ENCODE results near the gene HDAC4. TPM values are rescaled to one million over a fixed set of nuclear protein-coding genes. Genes with fewer than 3 reads are reported as not detected.

HDAC4 gene
- total RNA-seq, 1 experiment from 2014 or later, result 61.5 TPM

GRCh38 chr2:239073745-239074530 lies 326.9 kb downstream of the HDAC4 start:
- no TSS peak for BruUV-seq (replicated peaks)
- Histone ChIP-seq H3K4me1 (replicated peaks; ENCODE audit: insufficient read depth) (peaks cover 10% of the 10 kb centered on the region), H3F3A (ENCODE audit: insufficient read depth, low read depth) (peaks cover 10% of the 10 kb centered on the region), H4K20me1 (ENCODE audit: insufficient read depth) (no peaks in the 10 kb centered on the region), H3K36me3 (ENCODE audit: low read depth) (no peaks in the 10 kb centered on the region), H3K27me3 (ENCODE audit: insufficient read depth, low read depth) (no peaks in the 10 kb centered on the region), H2AFZ (no peak overlapping the region), H3K4me3 (no peak overlapping the region), H3K79me2 (ENCODE audit: low read depth) (no peaks in the 10 kb centered on the region), H3K9me3 (ENCODE audit: insufficient read depth, low read depth) (no peaks in the 10 kb centered on the region), H3K4me2 (no peak overlapping the region), H3K9me2 (ENCODE audit: insufficient read depth) (no peaks in the 10 kb centered on the region), H3K27ac (no peak overlapping the region)
- ChIA-PET CTCF (no interaction called here), POLR2A (ENCODE audit: unreplicated experiment) (no interaction called here)
- no peak for DNase-seq
- intact Hi-C loops (cut with micrococcal nuclease; ENCODE audit: unreplicated experiment), result no loop called here
- no peak for TF ChIP-seq EZH2 (IDR thresholded peaks at IDR 0.05; ENCODE audit: low read depth)
- TF ChIP-seq, protein P1, sequence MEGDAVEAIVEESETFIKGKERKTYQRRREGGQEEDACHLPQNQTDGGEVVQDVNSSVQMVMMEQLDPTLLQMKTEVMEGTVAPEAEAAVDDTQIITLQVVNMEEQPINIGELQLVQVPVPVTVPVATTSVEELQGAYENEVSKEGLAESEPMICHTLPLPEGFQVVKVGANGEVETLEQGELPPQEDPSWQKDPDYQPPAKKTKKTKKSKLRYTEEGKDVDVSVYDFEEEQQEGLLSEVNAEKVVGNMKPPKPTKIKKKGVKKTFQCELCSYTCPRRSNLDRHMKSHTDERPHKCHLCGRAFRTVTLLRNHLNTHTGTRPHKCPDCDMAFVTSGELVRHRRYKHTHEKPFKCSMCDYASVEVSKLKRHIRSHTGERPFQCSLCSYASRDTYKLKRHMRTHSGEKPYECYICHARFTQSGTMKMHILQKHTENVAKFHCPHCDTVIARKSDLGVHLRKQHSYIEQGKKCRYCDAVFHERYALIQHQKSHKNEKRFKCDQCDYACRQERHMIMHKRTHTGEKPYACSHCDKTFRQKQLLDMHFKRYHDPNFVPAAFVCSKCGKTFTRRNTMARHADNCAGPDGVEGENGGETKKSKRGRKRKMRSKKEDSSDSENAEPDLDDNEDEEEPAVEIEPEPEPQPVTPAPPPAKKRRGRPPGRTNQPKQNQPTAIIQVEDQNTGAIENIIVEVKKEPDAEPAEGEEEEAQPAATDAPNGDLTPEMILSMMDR (conservative IDR thresholded peaks at IDR 0.05), result no peak

- no peak for DNase-seq
- Histone ChIP-seq H3K79me2 (ENCODE audit: low read depth) (no peaks in the 10 kb centered on the region), H3K36me3 (ENCODE audit: low read depth) (no peaks in the 10 kb centered on the region), H3K4me3 (no peak overlapping the region), H3K27me3 (ENCODE audit: insufficient read depth, low read depth) (no peaks in the 10 kb centered on the region), H3K9me2 (ENCODE audit: insufficient read depth) (no peaks in the 10 kb centered on the region), H4K20me1 (ENCODE audit: insufficient read depth) (no peaks in the 10 kb centered on the region; the same call in 1 of the 2 replicates), H3K4me2 (no peak overlapping the region), H3K27ac (no peak overlapping the region), H3K4me1 (replicated peaks; ENCODE audit: insufficient read depth) (peaks cover 10% of the 10 kb centered on the region), H2AFZ (no peak overlapping the region), H3F3A (ENCODE audit: insufficient read depth, low read depth) (peaks cover 10% of the 10 kb centered on the region), H3K9me3 (ENCODE audit: insufficient read depth, low read depth) (no peaks in the 10 kb centered on the region)
- no peak for TF ChIP-seq EZH2 (IDR thresholded peaks at IDR 0.05; ENCODE audit: low read depth)
- TF ChIP-seq, protein P1 (conservative IDR thresholded peaks at IDR 0.05), result no peak
- intact Hi-C loops (cut with micrococcal nuclease; ENCODE audit: unreplicated experiment), result no loop called here
- POLR2A ChIA-PET (ENCODE audit: unreplicated experiment), result no interaction called here
- CTCF ChIA-PET, result no interaction called here
- BruUV-seq (replicated peaks), result no TSS peak
These were observed 327.6 kb downstream of the HDAC4 start for GRCh38 chr2:239073270-239073669.

DNA sequence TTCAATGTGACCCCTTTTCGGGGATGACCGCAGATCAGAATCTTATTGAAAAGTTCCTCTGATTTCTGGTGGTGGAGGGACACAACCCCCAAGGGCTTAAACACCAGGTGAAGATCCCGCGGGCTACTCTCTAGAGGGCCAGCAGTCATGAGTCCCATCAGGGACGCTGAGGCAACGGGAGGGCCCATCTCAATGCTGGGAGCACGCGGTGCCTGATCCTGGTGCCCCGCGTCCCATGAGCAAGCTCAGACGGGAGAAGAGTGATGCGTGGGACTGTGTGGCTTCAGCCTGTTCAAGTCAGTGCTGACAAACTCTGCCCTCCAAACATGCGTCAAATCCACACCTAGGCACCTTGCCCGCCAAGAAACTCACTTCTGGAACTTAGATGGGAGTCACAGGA lies 328.0 kb downstream of the HDAC4 start:
- no peak overlapping the region for H3K4me2 ChIP-seq
- no peak overlapping the region for H3K27ac ChIP-seq
- H4K20me1 ChIP-seq (ENCODE audit: insufficient read depth), result peaks cover 3% of the 10 kb centered on the region; the same call in 1 of the 2 replicates
- no peak overlapping the region for H2AFZ ChIP-seq
- peaks cover 10% of the 10 kb centered on the region for H3F3A ChIP-seq (ENCODE audit: insufficient read depth, low read depth)
- H3K4me3 ChIP-seq, result no peak overlapping the region
- H3K27me3 ChIP-seq (ENCODE audit: insufficient read depth, low read depth), result no peaks in the 10 kb centered on the region
- no TSS peak for BruUV-seq (replicated peaks)
- ChIA-PET CTCF (no interaction called here), POLR2A (ENCODE audit: unreplicated experiment) (no interaction called here)
- H3K9me3 ChIP-seq (ENCODE audit: insufficient read depth, low read depth), result no peaks in the 10 kb centered on the region
- no peaks in the 10 kb centered on the region for H3K79me2 ChIP-seq (ENCODE audit: low read depth)
- no peak for DNase-seq
- intact Hi-C loops (cut with micrococcal nuclease; ENCODE audit: unreplicated experiment), result no loop called here
- H3K9me2 ChIP-seq (ENCODE audit: insufficient read depth), result no peaks in the 10 kb centered on the region
- TF ChIP-seq EZH2 (IDR thresholded peaks at IDR 0.05; ENCODE audit: low read depth), result no peak
- TF ChIP-seq, protein P1 (conservative IDR thresholded peaks at IDR 0.05), result no peak
- H3K36me3 ChIP-seq (ENCODE audit: low read depth), result no peaks in the 10 kb centered on the region
- peaks cover 10% of the 10 kb centered on the region for H3K4me1 ChIP-seq (replicated peaks; ENCODE audit: insufficient read depth)
